GM12872 (cell line): Measurements from ENCODE around the gene CSNK2A3.

Experiments
- CTCF ChIP-seq: IDR thresholded peaks from 3 replicates; pipeline ENCODE4 v1.5.1; 2011; ENCODE audit warnings: low read depth, mild to moderate bottlenecking, low read length, moderate library complexity; ENCODE audit not compliant: insufficient read depth

Gene CSNK2A3

DNA sequence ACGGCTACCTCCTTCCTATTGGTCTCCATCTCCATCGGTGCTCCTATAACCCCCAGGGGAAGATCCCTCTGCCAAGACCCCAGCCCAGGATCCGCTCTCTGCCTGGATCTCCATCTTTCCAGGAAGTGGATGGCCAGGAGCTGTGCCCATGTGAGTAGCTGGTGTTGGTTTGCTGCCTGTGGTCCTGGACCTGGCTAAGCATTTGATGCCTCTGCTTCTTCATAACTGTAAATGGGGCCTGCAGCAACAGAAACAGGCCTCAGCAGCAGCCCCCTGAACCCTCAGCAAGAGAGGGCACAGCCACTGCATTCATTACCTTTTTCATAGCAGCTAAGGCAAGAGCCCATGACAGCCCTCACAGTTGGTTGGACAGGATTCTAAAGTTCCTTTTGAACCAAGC lies 26.6 kb upstream of the CSNK2A3 start:
- TF ChIP-seq CTCF, result no peak

DNA sequence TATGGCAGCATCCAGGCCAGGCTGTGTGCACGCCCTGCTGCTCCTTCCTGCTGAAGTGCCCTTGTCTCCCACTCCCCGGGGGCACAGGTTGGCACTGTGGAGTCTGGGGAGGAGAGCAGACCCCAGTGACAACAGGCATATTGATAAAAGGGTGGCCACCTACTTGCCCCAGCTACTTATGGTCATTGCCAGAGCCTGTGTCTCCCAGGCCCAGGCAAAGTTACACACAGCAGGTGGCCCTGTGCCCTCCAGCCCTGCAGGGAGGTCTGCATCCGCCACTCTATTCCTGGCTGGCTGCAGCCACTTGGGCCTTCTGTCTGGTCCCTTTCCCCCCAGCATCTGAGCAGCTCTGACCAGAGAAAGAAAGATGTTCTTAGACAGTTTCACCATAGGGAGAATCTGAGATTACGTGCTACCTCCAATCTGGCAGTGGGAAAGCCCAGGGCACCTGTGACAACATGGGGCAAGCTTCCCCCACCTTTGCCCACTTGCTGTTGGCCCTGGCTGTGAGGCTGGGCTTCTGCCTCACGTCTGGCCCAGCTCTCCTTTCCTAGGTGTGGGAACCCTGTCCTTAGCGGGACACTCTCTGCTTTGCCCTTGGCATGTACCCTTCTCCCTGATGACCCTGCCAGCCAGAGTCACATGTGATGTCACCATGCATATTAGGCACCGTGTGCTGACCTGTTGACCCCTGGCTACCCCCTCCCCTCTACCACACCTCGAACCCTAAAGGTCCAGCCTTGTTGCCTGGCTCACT lies 25.3 kb upstream of the CSNK2A3 start:
- no peak for TF ChIP-seq CTCF

GRCh38 chr11:11374358-11375148 lies 21.5 kb upstream of the CSNK2A3 start:
- no peak for TF ChIP-seq CTCF

DNA sequence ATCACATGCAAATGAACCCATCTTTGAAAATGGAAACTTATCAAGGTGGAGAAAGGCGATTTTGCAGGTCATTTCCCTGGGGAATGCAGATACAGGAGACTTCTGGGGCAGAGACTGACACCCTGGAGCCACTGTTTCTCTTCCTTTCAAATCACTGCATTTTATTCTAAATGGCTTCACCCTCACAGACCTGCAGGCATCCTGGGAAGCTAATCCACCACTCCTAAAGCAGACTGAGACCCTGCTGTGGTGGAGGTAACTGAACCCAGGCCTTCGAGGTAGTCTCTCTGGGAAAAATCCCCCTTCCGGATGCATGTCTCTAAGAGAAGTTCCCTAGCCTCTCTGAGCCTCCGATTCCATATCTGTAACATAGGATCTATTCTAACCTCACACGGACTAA lies 20.9 kb upstream of the CSNK2A3 start:
- no peak for TF ChIP-seq CTCF

GRCh38 chr11:11372461-11372860 lies 19.4 kb upstream of the CSNK2A3 start:
- TF ChIP-seq CTCF, result no peak

DNA sequence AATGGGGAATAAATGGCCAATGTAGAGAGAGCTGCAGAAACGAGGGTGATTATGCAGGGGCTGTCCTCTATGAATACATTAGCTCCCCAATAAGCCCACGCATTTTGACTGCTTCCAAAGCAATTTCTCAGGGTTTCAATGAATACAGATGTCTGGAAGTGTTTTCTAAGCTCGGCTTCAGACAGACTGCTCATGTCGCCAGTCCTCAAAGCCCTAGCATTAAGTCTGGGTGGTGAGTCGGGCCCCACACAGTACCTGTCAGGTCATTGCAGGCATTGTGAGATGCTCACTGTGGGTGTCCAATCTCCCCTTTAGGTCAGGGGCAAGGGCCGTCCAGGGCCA lies 17.9 kb upstream of the CSNK2A3 start:
- no peak for TF ChIP-seq CTCF

DNA sequence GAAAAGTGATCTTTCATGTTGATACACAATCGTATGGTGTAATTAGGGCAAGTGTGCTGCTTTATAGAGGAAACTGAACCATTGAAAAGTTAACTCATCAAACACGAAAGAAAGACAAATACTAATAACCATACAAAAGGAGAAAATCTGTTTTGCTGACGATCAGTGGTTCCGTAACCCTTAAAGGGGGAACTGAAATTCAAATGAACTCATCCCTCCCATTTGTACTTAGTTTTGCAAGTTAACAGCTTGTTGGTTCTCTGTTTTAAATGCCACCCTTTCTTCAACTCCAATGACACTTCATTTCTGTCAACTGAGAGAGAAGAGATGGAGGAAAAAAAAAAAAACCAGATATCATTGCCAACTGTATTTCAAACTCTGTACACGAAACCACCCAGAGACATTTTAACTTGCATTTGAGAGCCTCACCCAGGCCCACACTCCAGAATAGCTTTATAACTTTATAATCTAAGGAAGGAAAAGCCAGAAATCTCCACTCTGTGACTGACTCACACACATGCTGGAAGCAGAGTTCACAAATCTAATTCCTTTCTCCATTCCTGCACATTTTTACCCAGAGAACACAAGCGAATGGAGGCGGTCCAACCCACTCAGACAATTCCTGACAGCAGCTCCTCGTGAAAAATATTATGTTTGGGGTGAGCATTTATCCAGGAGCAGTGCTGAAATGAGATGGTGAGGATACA lies 17.4 kb upstream of the CSNK2A3 start:
- TF ChIP-seq CTCF, result no peak
